K562 (cell line): ENCODE results near the gene MPI. TPM values are rescaled to one million over a fixed set of nuclear protein-coding genes. Genes with fewer than 3 reads are reported as not detected.

Experiments
- BMI1 ChIP-seq: fragments of 150-350 bp; IDR thresholded peaks from 2 replicates; pipeline ENCODE4 v1.6.1; 2014; ENCODE audit warnings: low read length
- BRD9 ChIP-seq: fragments of 450-650 bp; IDR thresholded peaks from 2 replicates; pipeline ENCODE4 v1.6.1; 2018; ENCODE audit warnings: low read depth; ENCODE audit not compliant: partially characterized antibody
- CCNT2 ChIP-seq: IDR thresholded peaks from 2 replicates; pipeline ENCODE4 v1.6.1; 2011; ENCODE audit warnings: borderline replicate concordance, low read depth, mild to moderate bottlenecking, moderate library complexity, mixed read lengths, low read length; ENCODE audit not compliant: insufficient read length; ENCODE audit errors: extremely low read depth
- CHD2 ChIP-seq: IDR thresholded peaks from 2 replicates; pipeline ENCODE4 v1.6.1; 2011; ENCODE audit warnings: low read depth, low read length
- E2F6 ChIP-seq, 2 experiments: IDR thresholded peaks; 2 replicates each; pipeline ENCODE4 v1.6.1; 2011; ENCODE audit warnings: borderline replicate concordance in 1 of 2, control low read depth in 1 of 2, low read depth in 1 of 2, low read length in 1 of 2, mild to moderate bottlenecking in 1 of 2, mixed read lengths in 1 of 2, moderate library complexity in 1 of 2; ENCODE audit not compliant: insufficient read depth in 1 of 2, insufficient read length in 1 of 2, poor library complexity in 1 of 2, severe bottlenecking in 1 of 2; ENCODE audit errors: extremely low read depth in 1 of 2
- KLF6 ChIP-seq: fragments of 250-450 bp; sonication (Bioruptor Pico); IDR thresholded peaks from 2 replicates; pipeline ENCODE4 v1.4.0; 2020; ENCODE audit warnings: mild to moderate bottlenecking, moderate library complexity, borderline replicate concordance
- LEF1 ChIP-seq: fragments of 450-650 bp; IDR thresholded peaks from 2 replicates; pipeline ENCODE4 v1.6.1; 2016; ENCODE audit warnings: mild to moderate bottlenecking
- MAFK ChIP-seq: IDR thresholded peaks from 2 replicates; pipeline ENCODE4 v1.6.1; 2011; ENCODE audit warnings: low read length, improper control_type of control experiment
- MEIS2 ChIP-seq: fragments of 450-650 bp; IDR thresholded peaks from 2 replicates; pipeline ENCODE4 v1.6.1; 2014; ENCODE audit warnings: mild to moderate bottlenecking; ENCODE audit not compliant: partially characterized antibody
- PCBP2 ChIP-seq: fragments of 200-400 bp; formaldehyde crosslinking; IDR thresholded peaks from 2 replicates; pipeline ENCODE4 v1.6.1; 2018; ENCODE audit warnings: low read length, low read depth, mild to moderate bottlenecking, moderate library complexity; ENCODE audit not compliant: poor library complexity, severe bottlenecking
- REST ChIP-seq, 2 experiments: fragments of 450-650 bp; formaldehyde crosslinking in 1 of 2; IDR thresholded peaks; 2 replicates each; pipeline versions ENCODE4 v1.4.0 to v1.6.1; 2014 to 2020; ENCODE audit warnings: mild to moderate bottlenecking in 2 of 2, borderline replicate concordance in 1 of 2, low read depth in 1 of 2
- SRF ChIP-seq, 2 experiments: fragments of 250-450, 450-650 bp in 1 of 2; sonication (Bioruptor Pico) in 1 of 2; sonication (generic) in 1 of 2; formaldehyde crosslinking; IDR thresholded peaks; 2 replicates each; pipeline versions ENCODE4 v1.5.0 to v1.5.1; 2020 to 2022; ENCODE audit warnings: mild to moderate bottlenecking in 1 of 2, missing genetic modification reagents in 1 of 2
- ZNF140 ChIP-seq: fragments of 250-450 bp; sonication (Bioruptor Pico); IDR thresholded peaks from 2 replicates; pipeline ENCODE4 v1.8.0; 2021; ENCODE audit warnings: moderate library complexity, mild to moderate bottlenecking, inconsistent platforms
- polyA plus RNA-seq, 8 experiments: library from polyadenylated mRNA; depleted of rRNA in 4 of 8; stranded (reverse) in 5 of 8; unstranded in 3 of 8; fragments of >200 nt; fragmentation: Nextera tagmentation in 2 of 8; fragmentation: Illumina TruSeq in 1 of 8; extraction: Ambion mirVana in 2 of 8; extraction: Trizol in 1 of 8; gene quantifications; 2 replicates each; pipeline versions ENCODE4 v1.2.1 to v1.2.3, GENCODE V29; 2011 to 2014; ENCODE audit warnings: inconsistent platforms in 1 of 8, missing spikeins in 1 of 8
- total RNA-seq, 7 experiments: library from RNA; depleted of rRNA in 6 of 7; stranded (reverse); fragments of >200 nt in 6 of 7; fragmentation: Illumina TruSeq in 2 of 7; extraction: Trizol in 2 of 7; gene quantifications; 2 replicates each; pipeline versions ENCODE4 v1.2.1 to v1.2.3, GENCODE V29; 2011 to 2021; ENCODE audit warnings: low replicate concordance in 1 of 7

Gene MPI
- total and polyA plus RNA-seq, 9 of the 15 experiments (the other 6 are each of a cell fraction or from before 2014, with no cell fraction given) = 30.7 to 105 (median 40.5) TPM

- TF ChIP-seq REST (IDR thresholded peaks at IDR 0.05; ENCODE audit: borderline replicate concordance) = 0 out of 2 replicates have a peak, but pooled peaks have one; percentile 3
- no peak for TF ChIP-seq REST (CRISPR knock-in tag; IDR thresholded peaks at IDR 0.05; ENCODE audit: low read depth)
- no peak for TF ChIP-seq KLF6 (CRISPR knock-in tag)
- TF ChIP-seq SRF (CRISPR knock-in tag; IDR thresholded peaks at IDR 0.05) = 0 out of 4 replicates have a peak, but pooled peaks of 1 of the 2 experiments have one; percentile 28
- TF ChIP-seq ZNF140 (CRISPR knock-in tag) = no peak
- TF ChIP-seq MAFK = no peak
- TF ChIP-seq MEIS2 = peak; percentile 80
- TF ChIP-seq LEF1 = no peak
- TF ChIP-seq E2F6 (IDR thresholded peaks at IDR 0.05; ENCODE audit: borderline replicate concordance in 1 of 2, extremely low read depth in 1 of 2, insufficient read depth in 1 of 2, insufficient read length in 1 of 2, low read depth in 1 of 2, low read length in 1 of 2, poor library complexity in 1 of 2, severe bottlenecking in 1 of 2) = peak in 1 of 2 experiments; percentile 19
- no peak for TF ChIP-seq CHD2
- TF ChIP-seq BMI1 = no peak
- TF ChIP-seq BRD9 = no peak
- TF ChIP-seq CCNT2 = peak; percentile 87
- TF ChIP-seq PCBP2 = no peak
These were observed 16.8 kb downstream of the MPI start, which contains the start of gene FAM219B (continued) for GRCh38 chr15:74906450-74907162.
